Measurements from ENCODE around the gene USP32.

Gene USP32

GRCh38 chr17:60412701-60413100 is 20.8 kb upstream of the USP32 start:
- FAIRE-seq (no peak), DNase-seq (ENCODE audit: insufficient read length, low spot score) (no peak)
- TF ChIP-seq CTCF (IDR thresholded peaks at IDR 0.05; ENCODE audit: insufficient read depth, missing control alignments), result no peak

- no peak for TF ChIP-seq CTCF (IDR thresholded peaks at IDR 0.05; ENCODE audit: insufficient read depth, missing control alignments)
- no peak for FAIRE-seq
- DNase-seq (ENCODE audit: insufficient read length, low spot score), result no peak
These were observed 18.1 kb upstream of the USP32 start for GRCh38 chr17:60410001-60410400.

GRCh38 chr17:60406887-60407286 is 15.0 kb upstream of the USP32 start:
- TF ChIP-seq CTCF (IDR thresholded peaks at IDR 0.05; ENCODE audit: insufficient read depth, missing control alignments), result no peak
- no peak for DNase-seq (ENCODE audit: insufficient read length, low spot score)
- FAIRE-seq, result no peak

- FAIRE-seq (no peak), DNase-seq (ENCODE audit: insufficient read length, low spot score) (no peak)
- TF ChIP-seq CTCF (IDR thresholded peaks at IDR 0.05; ENCODE audit: insufficient read depth, missing control alignments), result no peak
These were observed 12.0 kb upstream of the USP32 start for GRCh38 chr17:60403962-60404361.

GRCh38 chr17:60403523-60403810 is 11.5 kb upstream of the USP32 start:
- DNase-seq (ENCODE audit: insufficient read length, low spot score), result no peak
- TF ChIP-seq CTCF (IDR thresholded peaks at IDR 0.05; ENCODE audit: insufficient read depth, missing control alignments), result no peak

GRCh38 chr17:60401819-60402218 is 9.9 kb upstream of the USP32 start:
- no peak for FAIRE-seq
- DNase-seq (ENCODE audit: insufficient read length, low spot score), result no peak
- no peak for TF ChIP-seq CTCF (IDR thresholded peaks at IDR 0.05; ENCODE audit: insufficient read depth, missing control alignments)

More at GRCh38 chr17:60403523-60403810, 11.5 kb upstream of the USP32 start:
- no peak for FAIRE-seq

GRCh38 chr17:60398227-60398959 is 6.5 kb upstream of the USP32 start:
- TF ChIP-seq CTCF (IDR thresholded peaks at IDR 0.05; ENCODE audit: insufficient read depth, missing control alignments), result no peak
- FAIRE-seq (no peak), DNase-seq (ENCODE audit: insufficient read length, low spot score) (no peak)
